ENCODE measurements around the gene PTPRK.
A peak's percentile ranks its signal among the peaks of the same experiment; 100 is the strongest.

The PTPRK gene

GRCh38 chr6:127976111-127976510, 544.3 kb downstream of the PTPRK start:
- DNase-seq, result no peak

GRCh38 chr6:127972815-127973214, 547.6 kb downstream of the PTPRK start:
- no peak for DNase-seq

- DNase-seq, result peak; percentile 31
Measured at GRCh38 chr6:127971945-127972391, 548.4 kb downstream of the PTPRK start.

- no peak for DNase-seq
Measured at GRCh38 chr6:127971386-127971785, 549.0 kb downstream of the PTPRK start.

- DNase-seq, result no peak
Measured at GRCh38 chr6:127969701-127970100, 550.7 kb downstream of the PTPRK start.

- no peak for DNase-seq
Measured at GRCh38 chr6:127968394-127968793, 552.0 kb downstream of the PTPRK start.

GRCh38 chr6:127967708-127968107, 552.7 kb downstream of the PTPRK start:
- DNase-seq, result no peak

GRCh38 chr6:127966616-127967015, 553.8 kb downstream of the PTPRK start:
- DNase-seq, result no peak

GRCh38 chr6:127963495-127963894, 556.9 kb downstream of the PTPRK start:
- no peak for DNase-seq

GRCh38 chr6:127959869-127960268, 560.5 kb downstream of the PTPRK start:
- DNase-seq, result no peak

GRCh38 chr6:127956956-127957355, 563.4 kb downstream of the PTPRK start:
- no peak for DNase-seq

- no peak for DNase-seq
Measured at GRCh38 chr6:127956260-127956888, 564.0 kb downstream of the PTPRK start.

- DNase-seq, result no peak
Measured at GRCh38 chr6:127954082-127954481, 566.3 kb downstream of the PTPRK start.

GRCh38 chr6:127952831-127953230, 567.6 kb downstream of the PTPRK start:
- no peak for DNase-seq

GRCh38 chr6:127952176-127952575, 568.2 kb downstream of the PTPRK start:
- no peak for DNase-seq

- no peak for DNase-seq
Measured at GRCh38 chr6:127951172-127951917, 569.1 kb downstream of the PTPRK start.

GRCh38 chr6:127950566-127951145, 569.7 kb downstream of the PTPRK start:
- no peak for DNase-seq

GRCh38 chr6:127949251-127949650, 571.1 kb downstream of the PTPRK start:
- DNase-seq, result no peak

- DNase-seq, result no peak
Measured at GRCh38 chr6:127946388-127946787, 574.0 kb downstream of the PTPRK start.

GRCh38 chr6:127945434-127946097, 574.8 kb downstream of the PTPRK start:
- DNase-seq, result no peak

- no peak for DNase-seq
Measured at GRCh38 chr6:127941228-127941627, 579.2 kb downstream of the PTPRK start.

- DNase-seq, result no peak
Measured at GRCh38 chr6:127939442-127940066, 580.8 kb downstream of the PTPRK start.

GRCh38 chr6:127938701-127939100, 581.7 kb downstream of the PTPRK start:
- no peak for DNase-seq

Data from GF-D8 (cell line).